K562 (cell line): ENCODE data around the gene MAST1. TPM values are rescaled to one million over a fixed set of nuclear protein-coding genes. Genes with fewer than 3 reads are reported as not detected.

Source experiments
- DNMT1 ChIP-seq: fragments of 450-650 bp; IDR thresholded peaks from 2 replicates; pipeline ENCODE4 v1.6.1; 2016; ENCODE audit warnings: antibody characterized with exemption, mild to moderate bottlenecking
- E2F3 ChIP-seq: fragments of 250-450 bp; sonication (Bioruptor Pico); IDR thresholded peaks from 2 replicates; pipeline ENCODE4 v1.4.0; 2020; ENCODE audit warnings: mild to moderate bottlenecking
- FOXM1 ChIP-seq, 2 experiments: fragments of 450-650 bp in 1 of 2; sonication (generic) in 1 of 2; formaldehyde crosslinking in 1 of 2; IDR thresholded peaks; 2 replicates each; pipeline versions ENCODE4 v1.6.1 to v1.9.0; 2017 to 2022; ENCODE audit warnings: low read depth in 2 of 2, mild to moderate bottlenecking in 2 of 2, missing genetic modification reagents in 1 of 2, moderate library complexity in 1 of 2
- HNRNPUL1 ChIP-seq: fragments of 200-400 bp; formaldehyde crosslinking; IDR thresholded peaks from 2 replicates; pipeline ENCODE4 v1.6.1; 2017; ENCODE audit warnings: low read length
- IRF2 ChIP-seq: sonication (generic); formaldehyde crosslinking; IDR thresholded peaks from 2 replicates; pipeline ENCODE4 v1.8.1; 2022; ENCODE audit warnings: mild to moderate bottlenecking, missing genetic modification reagents
- MYC ChIP-seq, 2 experiments: fragments of 250-450 bp in 1 of 2; sonication (Bioruptor Pico) in 1 of 2; IDR thresholded peaks; 2 replicates each; pipeline versions ENCODE4 v1.5.1 to v1.6.1; 2012 to 2021; ENCODE audit warnings: low read depth in 2 of 2, borderline replicate concordance in 1 of 2, improper control_type of control experiment in 1 of 2, low read length in 1 of 2, mild to moderate bottlenecking in 1 of 2, moderate library complexity in 1 of 2
- NFIC ChIP-seq: fragments of 450-650 bp; IDR thresholded peaks from 2 replicates; pipeline ENCODE4 v1.6.1; 2017; ENCODE audit warnings: mild to moderate bottlenecking, inconsistent platforms
- NFXL1 ChIP-seq: fragments of 450-650 bp; formaldehyde crosslinking; IDR thresholded peaks from 2 replicates; pipeline ENCODE4 v1.4.0; 2021; ENCODE audit warnings: mild to moderate bottlenecking
- PHF21A ChIP-seq: fragments of 450-650 bp; IDR thresholded peaks from 2 replicates; pipeline ENCODE4 v1.6.1; 2017; ENCODE audit warnings: low read depth, borderline replicate concordance
- PTTG1 ChIP-seq: fragments of 450-650 bp; IDR thresholded peaks from 2 replicates; pipeline ENCODE4 v1.6.1; 2016; ENCODE audit warnings: low read depth, mild to moderate bottlenecking, missing genetic modification characterization, missing compliant biosample characterization
- RBM15 ChIP-seq: fragments of 200-400 bp; formaldehyde crosslinking; IDR thresholded peaks from 2 replicates; pipeline ENCODE4 v1.6.1; 2018; ENCODE audit warnings: mild to moderate bottlenecking, low read length, moderate library complexity; ENCODE audit not compliant: insufficient read depth
- RUNX1 ChIP-seq: sonication (generic); IDR thresholded peaks from 2 replicates; pipeline ENCODE4 v1.6.1; 2016; ENCODE audit warnings: antibody characterized with exemption, low read depth
- TBP ChIP-seq: optimal IDR thresholded peaks from 2 replicates; pipeline ENCODE3; 2011; ENCODE audit warnings: low read depth, low read length, improper control_type of control experiment
- THRAP3 ChIP-seq: fragments of 450-650 bp; IDR thresholded peaks from 2 replicates; pipeline ENCODE4 v1.6.1; 2016; ENCODE audit warnings: mild to moderate bottlenecking, inconsistent platforms, borderline replicate concordance
- XRCC4 ChIP-seq: IDR thresholded peaks from one replicate; pipeline ENCODE4 v1.6.1; 2011; ENCODE audit not compliant: insufficient read depth, insufficient read length; ENCODE audit errors: extremely low read depth
- ZBED1 ChIP-seq: IDR thresholded peaks from 2 replicates; pipeline ENCODE4 v1.6.1; 2014
- ZFP36 ChIP-seq: fragments of 150-350 bp; IDR thresholded peaks from 2 replicates; pipeline ENCODE4 v1.6.1; 2018; ENCODE audit warnings: low read length, low read depth; ENCODE audit not compliant: partially characterized antibody
- ZFPM2 ChIP-seq: fragments of 250-450 bp; sonication (Bioruptor Pico); IDR thresholded peaks from 2 replicates; pipeline ENCODE4 v1.5.1; 2022; ENCODE audit warnings: mild to moderate bottlenecking
- ZNF143 ChIP-seq: sonication (generic); formaldehyde crosslinking; IDR thresholded peaks from 2 replicates; pipeline ENCODE4 v1.9.0; 2022; ENCODE audit warnings: mild to moderate bottlenecking, missing genetic modification reagents
- ZNF282 ChIP-seq: sonication (generic); formaldehyde crosslinking; IDR thresholded peaks from 2 replicates; pipeline ENCODE4 v1.8.1; 2023; ENCODE audit warnings: missing genetic modification reagents
- ZNF444 ChIP-seq: fragments of 250-450 bp; sonication (Bioruptor Pico); IDR thresholded peaks from 2 replicates; pipeline ENCODE4 v1.4.0; 2020; ENCODE audit warnings: mild to moderate bottlenecking, moderate library complexity
- ZNF512 ChIP-seq: IDR thresholded peaks from 2 replicates; pipeline ENCODE4 v1.6.1; 2016; ENCODE audit warnings: missing genetic modification characterization, missing compliant biosample characterization
- polyA plus RNA-seq, 8 experiments: library from polyadenylated mRNA; depleted of rRNA in 4 of 8; stranded (reverse) in 5 of 8; unstranded in 3 of 8; fragments of >200 nt; fragmentation: Nextera tagmentation in 2 of 8; fragmentation: Illumina TruSeq in 1 of 8; extraction: Ambion mirVana in 2 of 8; extraction: Trizol in 1 of 8; gene quantifications; 2 replicates each; pipeline versions ENCODE4 v1.2.1 to v1.2.3, GENCODE V29; 2011 to 2014; ENCODE audit warnings: inconsistent platforms in 1 of 8, missing spikeins in 1 of 8
- total RNA-seq, 7 experiments: library from RNA; depleted of rRNA in 6 of 7; stranded (reverse); fragments of >200 nt in 6 of 7; fragmentation: Illumina TruSeq in 2 of 7; extraction: Trizol in 2 of 7; gene quantifications; 2 replicates each; pipeline versions ENCODE4 v1.2.1 to v1.2.3, GENCODE V29; 2011 to 2021; ENCODE audit warnings: low replicate concordance in 1 of 7
- TF ChIP-seq, protein P1 (sequence below), 2 experiments: fragments of 200-800 bp in 1 of 2; sonication (Bioruptor generic) in 1 of 2; sonication (generic) in 1 of 2; formaldehyde crosslinking in 1 of 2; IDR thresholded peaks in 1 of 2; conservative IDR thresholded peaks in 1 of 2; 2 replicates each; pipeline versions ENCODE4 v1.5.0 to v1.6.1; 2016 to 2020; ENCODE audit warnings: missing compliant biosample characterization in 1 of 2, missing genetic modification characterization in 1 of 2, missing genetic modification reagents in 1 of 2
- TF ChIP-seq, protein P2 (sequence below): IDR thresholded peaks from 2 replicates; pipeline ENCODE4 v1.6.1; 2011; ENCODE audit warnings: borderline replicate concordance, low read depth, mild to moderate bottlenecking, moderate library complexity, low read length; ENCODE audit not compliant: insufficient read depth, poor library complexity, severe bottlenecking

The MAST1 gene
- total and polyA plus RNA-seq, 9 of the 15 experiments (the other 6 are each of a cell fraction or from before 2014, with no cell fraction given): 0.48 to 10.3 (median 3.9) TPM

DNA sequence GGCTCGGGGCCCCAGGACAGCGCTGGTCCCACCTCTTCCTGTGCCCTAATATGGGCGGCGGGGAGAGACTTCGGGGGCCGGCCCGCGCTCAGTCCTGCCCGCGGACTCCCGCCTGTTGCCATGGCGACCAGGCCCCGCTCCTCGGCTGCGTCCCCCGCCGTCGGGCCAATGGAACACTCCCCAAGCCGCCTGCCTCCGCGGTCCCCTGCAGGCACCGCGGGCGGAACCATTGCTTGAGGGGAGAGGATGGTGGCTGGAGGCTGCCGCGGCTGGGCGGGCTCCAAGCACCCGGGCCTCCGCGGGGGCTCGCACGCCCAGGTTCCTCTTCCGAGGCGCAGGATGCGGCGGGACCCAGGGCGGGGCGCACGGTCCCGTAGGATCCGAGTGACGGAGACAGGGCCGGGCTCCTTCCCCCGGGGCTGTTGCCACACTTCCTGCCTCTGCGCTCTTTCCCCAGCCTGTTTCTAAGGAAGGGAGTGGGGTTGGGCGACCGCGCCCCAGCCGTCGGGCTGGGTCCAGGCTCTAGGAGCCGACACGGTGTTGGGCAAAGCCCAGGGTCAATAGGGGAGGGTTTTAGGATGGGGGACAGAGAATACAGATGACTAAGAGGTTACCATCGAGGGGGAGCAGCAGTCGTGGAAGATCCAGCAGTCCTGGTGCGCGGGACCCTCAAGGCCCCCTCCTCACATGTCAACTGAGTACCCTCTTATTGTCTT, 48.3 kb upstream of the MAST1 start (continued):
- TF ChIP-seq MYC (IDR thresholded peaks at IDR 0.05; ENCODE audit: low read depth, low read length): no peak
- no peak for TF ChIP-seq MYC (CRISPR knock-in tag; IDR thresholded peaks at IDR 0.05; ENCODE audit: borderline replicate concordance, low read depth)
- TF ChIP-seq ZFP36: peak; percentile 80
- no peak for TF ChIP-seq IRF2 (CRISPR knock-in tag)
- TF ChIP-seq, protein P1, sequence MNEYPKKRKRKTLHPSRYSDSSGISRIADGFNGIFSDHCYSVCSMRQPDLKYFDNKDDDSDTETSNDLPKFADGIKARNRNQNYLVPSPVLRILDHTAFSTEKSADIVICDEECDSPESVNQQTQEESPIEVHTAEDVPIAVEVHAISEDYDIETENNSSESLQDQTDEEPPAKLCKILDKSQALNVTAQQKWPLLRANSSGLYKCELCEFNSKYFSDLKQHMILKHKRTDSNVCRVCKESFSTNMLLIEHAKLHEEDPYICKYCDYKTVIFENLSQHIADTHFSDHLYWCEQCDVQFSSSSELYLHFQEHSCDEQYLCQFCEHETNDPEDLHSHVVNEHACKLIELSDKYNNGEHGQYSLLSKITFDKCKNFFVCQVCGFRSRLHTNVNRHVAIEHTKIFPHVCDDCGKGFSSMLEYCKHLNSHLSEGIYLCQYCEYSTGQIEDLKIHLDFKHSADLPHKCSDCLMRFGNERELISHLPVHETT (CRISPR knock-in tag; conservative IDR thresholded peaks at IDR 0.05 in 1 of 2, IDR thresholded peaks at IDR 0.05 in 1 of 2): peak in 1 of 2 experiments; percentile 86; a peak in 1 of 4 replicates
- no peak for TF ChIP-seq XRCC4
- TF ChIP-seq E2F3 (CRISPR knock-in tag): peak; percentile 81
- no peak for TF ChIP-seq HNRNPUL1
- TF ChIP-seq RUNX1: no peak
- TF ChIP-seq ZNF282 (CRISPR knock-in tag): no peak
- TF ChIP-seq PHF21A: peak; percentile 67; the same call in 1 of the 2 replicates
- TF ChIP-seq DNMT1: no peak
- no peak for TF ChIP-seq ZBED1
- TF ChIP-seq ZNF444: no peak
- TF ChIP-seq TBP: peak; percentile 55
- no peak for TF ChIP-seq ZFPM2 (CRISPR knock-in tag)
- TF ChIP-seq FOXM1 (IDR thresholded peaks at IDR 0.05; ENCODE audit: low read depth): no peak
- TF ChIP-seq FOXM1 (CRISPR knock-in tag; IDR thresholded peaks at IDR 0.05; ENCODE audit: low read depth): no peak
- no peak for TF ChIP-seq THRAP3
- TF ChIP-seq RBM15: no peak
- no peak for TF ChIP-seq ZNF143
- TF ChIP-seq PTTG1 (tag): no peak
- TF ChIP-seq, protein P2, sequence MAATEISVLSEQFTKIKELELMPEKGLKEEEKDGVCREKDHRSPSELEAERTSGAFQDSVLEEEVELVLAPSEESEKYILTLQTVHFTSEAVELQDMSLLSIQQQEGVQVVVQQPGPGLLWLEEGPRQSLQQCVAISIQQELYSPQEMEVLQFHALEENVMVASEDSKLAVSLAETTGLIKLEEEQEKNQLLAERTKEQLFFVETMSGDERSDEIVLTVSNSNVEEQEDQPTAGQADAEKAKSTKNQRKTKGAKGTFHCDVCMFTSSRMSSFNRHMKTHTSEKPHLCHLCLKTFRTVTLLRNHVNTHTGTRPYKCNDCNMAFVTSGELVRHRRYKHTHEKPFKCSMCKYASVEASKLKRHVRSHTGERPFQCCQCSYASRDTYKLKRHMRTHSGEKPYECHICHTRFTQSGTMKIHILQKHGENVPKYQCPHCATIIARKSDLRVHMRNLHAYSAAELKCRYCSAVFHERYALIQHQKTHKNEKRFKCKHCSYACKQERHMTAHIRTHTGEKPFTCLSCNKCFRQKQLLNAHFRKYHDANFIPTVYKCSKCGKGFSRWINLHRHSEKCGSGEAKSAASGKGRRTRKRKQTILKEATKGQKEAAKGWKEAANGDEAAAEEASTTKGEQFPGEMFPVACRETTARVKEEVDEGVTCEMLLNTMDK: no peak
- peak; percentile 79 for TF ChIP-seq NFIC
- TF ChIP-seq NFXL1: no peak
- TF ChIP-seq ZNF512 (tag): no peak
